HepG2 (cell line): ENCODE measurements around the gene GABRG3. TPM values are rescaled to one million over a fixed set of nuclear protein-coding genes. Genes with fewer than 3 reads are reported as not detected.

Source experiments
- ATF7-NPFF ChIP-seq: sonication (generic); formaldehyde crosslinking; IDR thresholded peaks from 2 replicates; pipeline ENCODE4 v1.8.1; 2023; ENCODE audit warnings: mild to moderate bottlenecking, low read depth, missing genetic modification reagents, moderate library complexity
- CERS6 ChIP-seq: sonication (generic); formaldehyde crosslinking; IDR thresholded peaks from 2 replicates; pipeline ENCODE4 v1.5.0; 2020; ENCODE audit warnings: missing genetic modification reagents
- FOXM1 ChIP-seq: sonication (generic); formaldehyde crosslinking; IDR thresholded peaks from 2 replicates; pipeline ENCODE4 v1.5.0; 2020; ENCODE audit warnings: missing genetic modification reagents
- GMEB1 ChIP-seq: sonication (generic); formaldehyde crosslinking; IDR thresholded peaks from 2 replicates; pipeline ENCODE4 v1.5.1; 2020; ENCODE audit warnings: missing genetic modification reagents, mild to moderate bottlenecking, borderline replicate concordance
- ISX ChIP-seq: sonication (generic); formaldehyde crosslinking; conservative IDR thresholded peaks from 2 replicates; pipeline ENCODE4 v1.5.0; 2020; ENCODE audit warnings: missing genetic modification reagents
- MLX ChIP-seq: IDR thresholded peaks from 2 replicates; pipeline ENCODE4 v1.6.1; 2016
- PAF1 ChIP-seq: IDR thresholded peaks from 2 replicates; pipeline ENCODE4 v1.6.1; 2016; ENCODE audit warnings: missing genetic modification reagents, missing compliant biosample characterization
- ZNF124 ChIP-seq: sonication (generic); formaldehyde crosslinking; IDR thresholded peaks from 2 replicates; pipeline ENCODE4 v1.4.0; 2020; ENCODE audit warnings: missing genetic modification reagents
- ZNF224 ChIP-seq: sonication (generic); formaldehyde crosslinking; IDR thresholded peaks from 2 replicates; pipeline ENCODE4 v1.5.0; 2020; ENCODE audit warnings: mild to moderate bottlenecking, missing genetic modification reagents
- ZNF616 ChIP-seq: sonication (generic); formaldehyde crosslinking; IDR thresholded peaks from 2 replicates; pipeline ENCODE4 v1.5.0; 2020; ENCODE audit warnings: low read depth, mild to moderate bottlenecking, missing genetic modification reagents
- ZNF800 ChIP-seq: sonication (generic); formaldehyde crosslinking; IDR thresholded peaks from 2 replicates; pipeline ENCODE4 v1.4.0; 2020; ENCODE audit warnings: missing genetic modification reagents
- polyA plus RNA-seq, 8 experiments: library from polyadenylated mRNA; depleted of rRNA in 3 of 8; stranded (reverse) in 7 of 8; unstranded in 1 of 8; fragments of >200 nt; fragmentation: Illumina TruSeq in 4 of 8; extraction: Trizol in 4 of 8; gene quantifications; 2 replicates each; pipeline versions ENCODE4 v1.2.1 to v1.2.3, GENCODE V29; 2011 to 2016; ENCODE audit warnings: low read depth in 4 of 8, missing spikeins in 1 of 8, mixed read lengths in 1 of 8; ENCODE audit not compliant: insufficient read depth in 1 of 8
- total RNA-seq, 5 experiments: library from RNA; depleted of rRNA; stranded (reverse); fragments of >200 nt; fragmentation: Illumina TruSeq; extraction: Trizol; gene quantifications; 2 replicates each; pipeline ENCODE4 v1.2.3, GENCODE V29; 2016; ENCODE audit warnings: low read depth in 1 of 5
- TF ChIP-seq, protein P1 (sequence below): sonication (generic); formaldehyde crosslinking; IDR thresholded peaks from 2 replicates; pipeline ENCODE4 v1.5.1; 2020; ENCODE audit warnings: mild to moderate bottlenecking, missing genetic modification reagents, borderline replicate concordance

Gene GABRG3
- total and polyA plus RNA-seq, 2 of the 13 experiments (the other 11 are each of a cell fraction or from before 2014, with no cell fraction given), result not detected

- no peak for TF ChIP-seq GMEB1 (CRISPR knock-in tag)
- TF ChIP-seq MLX (CRISPR knock-in tag), result no peak
- no peak for TF ChIP-seq ZNF224
- TF ChIP-seq FOXM1 (CRISPR knock-in tag), result no peak
- no peak for TF ChIP-seq ZNF616 (CRISPR knock-in tag)
- no peak for TF ChIP-seq ISX (CRISPR knock-in tag)
- no peak for TF ChIP-seq CERS6 (CRISPR knock-in tag)
- TF ChIP-seq, protein P1, sequence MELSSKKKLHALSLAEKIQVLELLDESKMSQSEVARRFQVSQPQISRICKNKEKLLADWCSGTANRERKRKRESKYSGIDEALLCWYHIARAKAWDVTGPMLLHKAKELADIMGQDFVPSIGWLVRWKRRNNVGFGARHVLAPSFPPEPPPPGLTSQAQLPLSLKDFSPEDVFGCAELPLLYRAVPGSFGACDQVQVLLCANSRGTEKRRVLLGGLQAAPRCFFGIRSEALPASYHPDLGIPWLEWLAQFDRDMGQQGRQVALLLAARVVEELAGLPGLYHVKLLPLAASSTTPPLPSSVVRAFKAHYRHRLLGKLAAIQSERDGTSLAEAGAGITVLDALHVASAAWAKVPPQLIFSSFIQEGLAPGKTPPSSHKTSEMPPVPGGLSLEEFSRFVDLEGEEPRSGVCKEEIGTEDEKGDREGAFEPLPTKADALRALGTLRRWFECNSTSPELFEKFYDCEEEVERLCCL (CRISPR knock-in tag), result no peak
- TF ChIP-seq ZNF124 (CRISPR knock-in tag), result no peak
- TF ChIP-seq ZNF800, result no peak
- TF ChIP-seq ATF7-NPFF, result no peak
- TF ChIP-seq PAF1 (CRISPR knock-in tag), result no peak
These were observed 470.1 kb downstream of the GABRG3 start (continued) for GRCh38 chr15:27441120-27441519.
